Measurements from ENCODE around the gene DNAJB1. TPM values are rescaled to one million over a fixed set of nuclear protein-coding genes. Genes with fewer than 3 reads are reported as not detected.

DNAJB1 gene
- polyA plus RNA-seq, 3 donors, result 93.2 to 109 (median 95.9) TPM

- DNase-seq, result no peak
These were observed 41.4 kb downstream of the DNAJB1 start for GRCh38 chr19:14476673-14477401.

DNA sequence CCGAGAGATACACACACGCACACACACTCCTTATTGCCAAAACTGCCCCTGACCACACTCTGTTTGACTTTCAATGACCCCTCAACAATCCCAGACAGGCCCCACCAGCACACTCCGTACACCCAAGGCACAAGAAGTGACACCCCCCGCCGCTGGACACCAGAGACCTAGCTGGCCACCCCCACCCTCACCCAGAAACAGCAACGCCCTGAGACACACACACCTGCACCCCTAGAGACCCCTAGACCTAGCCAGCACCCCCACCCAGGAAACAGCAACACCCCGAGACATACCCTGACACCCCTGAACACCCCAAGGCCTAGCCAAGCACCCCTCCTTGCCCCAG is 41.9 kb downstream of the DNAJB1 start:
- no peak for DNase-seq

DNA sequence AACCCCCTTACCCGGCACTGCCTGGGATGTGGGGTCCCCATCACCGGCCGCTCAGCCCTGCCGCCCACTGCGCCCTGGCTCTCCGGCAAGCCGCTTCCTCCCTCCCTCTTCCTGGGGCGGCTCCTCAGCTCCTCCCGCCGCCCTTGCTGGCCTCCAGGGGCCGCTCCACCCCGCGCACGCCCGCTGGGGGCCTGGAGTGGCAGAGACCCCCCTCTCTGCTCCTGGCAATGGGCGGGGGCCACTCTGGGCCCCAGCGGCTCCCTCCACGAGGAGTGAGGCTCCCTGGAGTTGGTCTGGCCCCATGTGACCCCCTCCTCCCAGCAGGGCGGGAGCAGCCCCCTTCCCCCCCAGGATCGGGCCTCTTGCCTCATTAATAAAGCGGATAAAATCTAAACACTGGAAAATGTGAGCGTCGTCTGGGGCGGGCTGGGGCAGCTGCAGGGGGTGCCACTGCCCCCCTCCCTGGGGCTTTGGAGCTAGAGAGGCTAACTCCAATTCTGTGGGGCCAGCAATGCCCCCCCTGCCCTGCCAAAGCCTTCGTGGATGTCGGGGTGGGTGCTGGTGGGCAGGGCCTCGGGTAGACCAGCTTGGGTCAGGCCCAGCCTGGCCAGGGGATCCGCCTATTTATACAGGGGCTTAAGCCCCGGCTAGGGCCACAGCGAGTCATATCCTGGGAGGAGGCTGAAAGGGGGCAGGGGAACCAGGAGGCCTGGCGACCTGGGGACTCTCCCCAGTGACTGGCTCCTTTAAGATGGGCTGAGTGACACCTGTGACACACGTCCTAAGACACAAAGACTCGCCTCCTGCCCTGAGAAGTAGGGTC is 42.7 kb downstream of the DNAJB1 start, which contains the start of gene PTGER1:
Gene PTGER1 (minus strand): TSS at position 104 of the 823 bp plus-strand sequence. CDS start 1,034 bp downstream, outside the sequence.
- no peak for DNase-seq

- DNase-seq, result no peak
These were observed 43.4 kb downstream of the DNAJB1 start for GRCh38 chr19:14474827-14475226.

DNA sequence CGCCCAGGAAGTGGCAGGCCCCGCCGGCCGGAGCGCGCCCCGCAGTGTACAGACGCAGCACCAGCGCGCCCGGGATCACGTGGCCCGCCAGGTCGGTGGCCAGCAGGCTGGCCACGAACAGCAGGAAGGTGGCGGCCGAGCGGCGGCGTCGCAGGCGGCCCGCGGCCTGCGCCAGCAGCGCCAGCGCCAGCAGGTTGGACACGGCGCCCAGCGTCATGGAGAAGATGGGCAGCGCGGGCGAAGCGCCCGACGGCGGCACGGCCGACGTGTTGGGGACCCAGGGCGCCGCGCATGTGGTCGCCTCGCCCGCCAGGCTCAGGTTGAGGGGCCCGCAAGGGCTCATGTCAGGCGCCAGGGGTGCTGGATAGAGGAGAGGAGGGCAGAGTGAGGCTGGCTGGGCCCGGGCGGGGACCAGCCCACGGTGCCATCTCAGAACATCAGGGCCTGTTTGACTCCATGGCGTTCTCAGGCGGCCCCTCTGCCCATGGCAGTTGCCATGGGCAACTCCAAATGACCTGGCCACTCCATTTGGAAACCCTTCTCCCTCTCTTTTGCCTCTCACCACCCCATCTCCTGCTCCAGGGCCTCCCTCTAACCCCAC is 44.1 kb downstream of the DNAJB1 start:
- DNase-seq, result no peak

DNA sequence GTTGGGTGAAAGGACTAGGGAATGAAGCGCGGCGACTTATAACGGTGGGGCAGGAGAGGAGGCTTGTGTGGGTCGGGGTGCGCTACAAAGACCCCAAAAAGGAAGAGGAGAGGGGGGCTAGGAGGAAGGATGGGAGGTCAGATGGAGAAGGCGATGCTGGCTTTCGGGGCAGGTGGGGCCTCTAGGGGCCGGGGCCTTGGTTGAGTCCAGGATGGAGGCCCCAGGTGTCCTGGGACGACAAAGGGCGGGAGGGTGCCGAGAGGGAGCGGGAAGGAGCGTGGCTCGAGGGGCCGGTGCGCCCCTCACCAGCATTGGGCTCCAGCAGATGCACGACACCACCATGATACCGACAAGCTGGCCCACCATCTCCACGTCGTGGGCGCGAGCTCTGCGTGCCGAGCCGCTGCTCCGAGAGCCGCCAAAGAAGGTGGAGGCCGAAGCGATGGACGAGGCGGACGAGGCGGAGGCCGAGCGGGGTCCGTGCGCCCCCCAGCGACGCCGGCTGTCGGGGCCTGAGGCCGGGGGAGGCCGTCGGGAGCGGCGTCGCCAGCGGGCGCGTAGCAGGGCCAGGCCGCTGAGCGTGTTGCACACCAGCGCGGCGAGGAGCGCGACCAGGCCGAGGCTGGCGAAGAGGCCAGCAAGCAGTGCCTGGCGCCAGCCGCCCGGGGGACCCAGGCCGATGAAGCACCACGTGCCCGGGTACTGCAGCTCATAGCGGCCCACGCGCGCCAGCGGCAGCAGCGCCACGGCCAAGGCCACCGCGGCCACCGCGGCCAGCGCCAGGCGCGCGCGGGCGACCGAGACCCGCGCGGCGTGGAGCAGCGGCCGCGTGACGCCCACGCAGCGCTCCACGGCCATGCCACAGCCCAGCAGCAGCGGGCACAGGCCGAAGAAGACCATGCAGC is 44.9 kb downstream of the DNAJB1 start:
- DNase-seq, result no peak

DNA sequence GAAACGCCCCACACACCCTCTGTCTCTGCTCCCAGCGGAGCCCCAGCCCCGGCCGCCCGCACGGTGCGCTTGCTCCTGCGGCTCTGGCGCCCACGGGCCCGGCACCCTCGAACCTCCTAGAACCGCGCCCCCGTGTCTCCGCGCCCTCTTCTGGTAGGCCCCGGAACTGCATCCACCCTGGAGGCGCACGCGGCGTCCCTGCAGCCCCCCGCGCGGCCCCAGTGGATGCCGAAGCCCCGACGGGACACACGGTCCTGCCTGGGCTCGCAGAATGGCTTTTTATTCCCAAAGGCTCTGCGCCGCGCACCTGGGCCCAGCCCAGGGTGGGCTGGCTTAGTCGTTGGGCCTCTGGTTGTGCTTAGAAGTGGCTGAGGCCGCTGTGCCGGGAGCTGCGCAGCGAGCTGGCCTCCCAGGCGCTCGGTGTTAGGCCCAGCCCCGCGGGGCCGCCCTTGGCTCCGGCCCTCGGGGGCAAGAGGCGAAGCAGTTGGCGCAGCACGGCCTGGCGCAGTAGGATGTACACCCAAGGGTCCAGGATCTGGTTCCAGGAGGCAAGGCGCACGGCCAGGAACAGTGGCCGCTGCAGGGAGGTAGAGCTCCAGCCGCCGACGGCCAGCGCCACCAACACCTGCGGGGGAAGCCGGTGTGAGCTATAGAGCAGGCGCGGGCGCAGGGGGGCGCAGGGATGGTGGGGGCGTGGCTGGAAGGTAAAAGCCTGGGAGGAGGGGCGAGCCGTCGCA is 45.8 kb downstream of the DNAJB1 start:
- no peak for DNase-seq

- no peak for DNase-seq
These were observed 46.6 kb downstream of the DNAJB1 start for GRCh38 chr19:14471436-14472187.

GRCh38 chr19:14470031-14470876 is 47.9 kb downstream of the DNAJB1 start:
- DNase-seq, result no peak

GRCh38 chr19:14467816-14468215 is 50.4 kb downstream of the DNAJB1 start:
- DNase-seq, result no peak

DNA sequence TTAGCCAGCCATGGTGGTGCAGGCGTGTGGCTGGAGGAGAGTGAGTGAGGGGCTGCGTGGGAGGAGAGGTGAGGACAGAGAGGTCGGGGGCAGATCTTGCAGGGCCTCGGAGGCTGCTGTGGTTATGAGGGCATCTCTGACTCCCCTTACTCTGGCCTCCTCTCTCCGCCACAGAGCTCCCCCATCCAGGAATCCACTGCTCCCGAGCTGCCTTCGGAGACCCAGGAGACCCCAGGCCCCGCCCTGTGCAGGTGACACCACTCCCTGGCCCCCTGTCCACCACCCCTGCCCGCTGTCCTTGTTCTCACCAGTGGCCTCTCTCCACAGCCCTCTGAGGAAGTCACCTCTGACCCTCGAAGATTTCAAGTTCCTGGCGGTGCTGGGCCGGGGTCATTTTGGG is 50.8 kb downstream of the DNAJB1 start:
- no peak for DNase-seq

Other genes starting within 250 kb of the DNAJB1 start
- gene ADGRE5, start 137.0 kb downstream of the DNAJB1 start, polyA plus RNA-seq (ENCODE audit: insufficient read length in 3 of 3), result 10 to 100 TPM; 19.1 to 19.9 (median 19.2) TPM
- gene DDX39A, start 99.1 kb downstream of the DNAJB1 start, polyA plus RNA-seq (ENCODE audit: insufficient read length in 3 of 3), result 10 to 100 TPM; 54.0 to 67.7 (median 65.9) TPM
- gene PKN1, start 85.1 kb downstream of the DNAJB1 start, polyA plus RNA-seq (ENCODE audit: insufficient read length in 3 of 3), result 100 to 1,000 TPM; 101 to 109 (median 108) TPM
- 1 to 10 TPM; 5.6 to 7.0 (median 6.3) TPM for gene PTGER1, start 43.0 kb downstream of the DNAJB1 start, polyA plus RNA-seq (ENCODE audit: insufficient read length in 3 of 3)
- 100 to 1,000 TPM in 1 of 3 donors, 10 to 100 TPM in 2; 93.8 to 104 (median 97.9) TPM for gene GIPC1, start 22.3 kb downstream of the DNAJB1 start, polyA plus RNA-seq (ENCODE audit: insufficient read length in 3 of 3)
- 100 to 1,000 TPM; 156 to 183 (median 160) TPM for gene TECR, start 11.2 kb upstream of the DNAJB1 start, polyA plus RNA-seq (ENCODE audit: insufficient read length in 3 of 3)
- 100 to 1,000 TPM; 107 to 138 (median 131) TPM for gene NDUFB7, start 53.7 kb upstream of the DNAJB1 start, polyA plus RNA-seq (ENCODE audit: insufficient read length in 3 of 3)
- gene CLEC17A, start 64.7 kb upstream of the DNAJB1 start, polyA plus RNA-seq (ENCODE audit: insufficient read length in 3 of 3), result under 1 TPM in 2 of 3 donors, not detected in 1; 0.10 to 0.18 TPM
- under 1 TPM in 1 of 3 donors, not detected in 2; 0.10 TPM for gene ADGRE3, start 156.4 kb upstream of the DNAJB1 start, polyA plus RNA-seq (ENCODE audit: insufficient read length in 3 of 3)
- 10 to 100 TPM; 13.9 to 29.0 (median 27.3) TPM for gene ZNF333, start 171.7 kb upstream of the DNAJB1 start, polyA plus RNA-seq (ENCODE audit: insufficient read length in 3 of 3)